ENCODE data around the gene MTMR3. TPM values are rescaled to one million over a fixed set of nuclear protein-coding genes. Genes with fewer than 3 reads are reported as not detected.
A peak's percentile ranks its signal among the peaks of the same experiment; 100 is the strongest.

MTMR3 gene
- total RNA-seq, 1 experiment from 2014 or later, result 26.8 TPM

DNA sequence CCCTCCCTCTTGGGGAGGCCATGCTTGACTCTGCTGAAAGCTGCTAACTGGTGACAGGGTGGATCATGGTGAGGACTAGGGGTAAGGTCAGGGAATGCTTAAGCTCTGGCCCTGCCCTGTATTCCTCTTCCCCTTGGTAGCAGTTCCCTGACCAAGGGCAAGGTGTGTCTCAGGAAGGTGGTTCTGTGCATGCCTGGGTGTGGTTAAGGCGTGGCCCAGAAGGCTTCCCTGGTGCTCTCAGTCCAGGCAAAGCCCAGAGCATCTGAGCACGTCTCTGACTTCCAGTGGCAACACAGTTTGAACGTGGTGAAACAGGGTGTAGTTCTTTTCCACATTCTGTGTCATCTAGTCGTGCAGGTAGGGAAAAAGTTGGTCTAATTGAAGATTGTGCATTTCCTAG lies 144.2 kb downstream of the MTMR3 start:
- no peaks in the 10 kb centered on the region for H3K4me1 ChIP-seq (ENCODE audit: control insufficient read depth, insufficient read depth, low read length)
- H3K36me3 ChIP-seq (ENCODE audit: control insufficient read depth, insufficient read depth, low read length), result peaks cover 3% of the 10 kb centered on the region; the same call in 1 of the 2 replicates
- no peak overlapping the region for H3K4me3 ChIP-seq (ENCODE audit: low read depth in 2 of 2, low read length in 2 of 2)
- no TSS peak for BruUV-seq (replicated peaks)
- no peak overlapping the region for H3K27ac ChIP-seq (ENCODE audit: low read length)
- H3K9me3 ChIP-seq (ENCODE audit: control insufficient read depth, insufficient read depth, low read depth, low read length), result no peaks in the 10 kb centered on the region
- no peaks in the 10 kb centered on the region for H3K27me3 ChIP-seq (ENCODE audit: control insufficient read depth, insufficient read depth, low read length)
- in situ Hi-C loops (cut with HindIII; ENCODE audit: low pct_unique_long_range_greater_than_20kb, low sequenced_read_pairs), result no loop called here
- DNase-seq (ENCODE audit: low read depth, low spot score) (no peak), ATAC-seq (no peak)
- ChIA-PET POLR2A (no interaction called here), CTCF (no interaction called here)
- TF ChIP-seq TCF7L2 (IDR thresholded peaks at IDR 0.05; ENCODE audit: low read depth, low read length), result no peak
- TF ChIP-seq SIN3A (IDR thresholded peaks at IDR 0.05; ENCODE audit: borderline replicate concordance, insufficient read depth, low read depth, low read length), result no peak
- TF ChIP-seq, protein P1, sequence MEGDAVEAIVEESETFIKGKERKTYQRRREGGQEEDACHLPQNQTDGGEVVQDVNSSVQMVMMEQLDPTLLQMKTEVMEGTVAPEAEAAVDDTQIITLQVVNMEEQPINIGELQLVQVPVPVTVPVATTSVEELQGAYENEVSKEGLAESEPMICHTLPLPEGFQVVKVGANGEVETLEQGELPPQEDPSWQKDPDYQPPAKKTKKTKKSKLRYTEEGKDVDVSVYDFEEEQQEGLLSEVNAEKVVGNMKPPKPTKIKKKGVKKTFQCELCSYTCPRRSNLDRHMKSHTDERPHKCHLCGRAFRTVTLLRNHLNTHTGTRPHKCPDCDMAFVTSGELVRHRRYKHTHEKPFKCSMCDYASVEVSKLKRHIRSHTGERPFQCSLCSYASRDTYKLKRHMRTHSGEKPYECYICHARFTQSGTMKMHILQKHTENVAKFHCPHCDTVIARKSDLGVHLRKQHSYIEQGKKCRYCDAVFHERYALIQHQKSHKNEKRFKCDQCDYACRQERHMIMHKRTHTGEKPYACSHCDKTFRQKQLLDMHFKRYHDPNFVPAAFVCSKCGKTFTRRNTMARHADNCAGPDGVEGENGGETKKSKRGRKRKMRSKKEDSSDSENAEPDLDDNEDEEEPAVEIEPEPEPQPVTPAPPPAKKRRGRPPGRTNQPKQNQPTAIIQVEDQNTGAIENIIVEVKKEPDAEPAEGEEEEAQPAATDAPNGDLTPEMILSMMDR (IDR thresholded peaks at IDR 0.05), result no peak
- no peak for TF ChIP-seq POLR2AphosphoS5 (IDR thresholded peaks at IDR 0.05; ENCODE audit: low read depth, low read length)
- TF ChIP-seq, protein P2, sequence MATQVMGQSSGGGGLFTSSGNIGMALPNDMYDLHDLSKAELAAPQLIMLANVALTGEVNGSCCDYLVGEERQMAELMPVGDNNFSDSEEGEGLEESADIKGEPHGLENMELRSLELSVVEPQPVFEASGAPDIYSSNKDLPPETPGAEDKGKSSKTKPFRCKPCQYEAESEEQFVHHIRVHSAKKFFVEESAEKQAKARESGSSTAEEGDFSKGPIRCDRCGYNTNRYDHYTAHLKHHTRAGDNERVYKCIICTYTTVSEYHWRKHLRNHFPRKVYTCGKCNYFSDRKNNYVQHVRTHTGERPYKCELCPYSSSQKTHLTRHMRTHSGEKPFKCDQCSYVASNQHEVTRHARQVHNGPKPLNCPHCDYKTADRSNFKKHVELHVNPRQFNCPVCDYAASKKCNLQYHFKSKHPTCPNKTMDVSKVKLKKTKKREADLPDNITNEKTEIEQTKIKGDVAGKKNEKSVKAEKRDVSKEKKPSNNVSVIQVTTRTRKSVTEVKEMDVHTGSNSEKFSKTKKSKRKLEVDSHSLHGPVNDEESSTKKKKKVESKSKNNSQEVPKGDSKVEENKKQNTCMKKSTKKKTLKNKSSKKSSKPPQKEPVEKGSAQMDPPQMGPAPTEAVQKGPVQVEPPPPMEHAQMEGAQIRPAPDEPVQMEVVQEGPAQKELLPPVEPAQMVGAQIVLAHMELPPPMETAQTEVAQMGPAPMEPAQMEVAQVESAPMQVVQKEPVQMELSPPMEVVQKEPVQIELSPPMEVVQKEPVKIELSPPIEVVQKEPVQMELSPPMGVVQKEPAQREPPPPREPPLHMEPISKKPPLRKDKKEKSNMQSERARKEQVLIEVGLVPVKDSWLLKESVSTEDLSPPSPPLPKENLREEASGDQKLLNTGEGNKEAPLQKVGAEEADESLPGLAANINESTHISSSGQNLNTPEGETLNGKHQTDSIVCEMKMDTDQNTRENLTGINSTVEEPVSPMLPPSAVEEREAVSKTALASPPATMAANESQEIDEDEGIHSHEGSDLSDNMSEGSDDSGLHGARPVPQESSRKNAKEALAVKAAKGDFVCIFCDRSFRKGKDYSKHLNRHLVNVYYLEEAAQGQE (IDR thresholded peaks at IDR 0.05; ENCODE audit: insufficient read depth in 1 of 2, low read depth in 2 of 2, low read length in 1 of 2), result no peak
- intact Hi-C loops (cut with micrococcal nuclease; ENCODE audit: unreplicated experiment), result no loop called here

DNA sequence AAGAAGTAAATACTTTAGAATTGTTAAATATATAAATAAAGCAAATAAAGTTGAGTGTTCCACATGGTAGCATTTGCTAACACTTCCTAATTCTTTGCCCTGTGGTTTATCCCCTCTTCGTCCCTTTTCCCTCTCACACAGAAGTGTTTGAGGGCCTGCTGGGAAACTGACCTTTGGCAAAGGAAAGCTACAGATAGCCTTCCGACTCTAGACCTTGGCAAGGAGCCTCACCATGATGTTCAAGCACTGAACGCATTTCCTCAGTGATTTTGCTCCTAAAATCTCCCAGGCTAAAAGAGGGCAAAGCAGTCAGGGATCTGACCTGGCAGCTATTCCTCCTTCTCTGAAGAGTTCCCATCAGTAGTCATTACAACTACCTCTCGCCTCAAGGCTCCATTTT lies 144.8 kb downstream of the MTMR3 start:
- no peaks in the 10 kb centered on the region for H3K4me1 ChIP-seq (ENCODE audit: control insufficient read depth, insufficient read depth, low read length)
- POLR2A ChIA-PET, result interaction anchor here (0.6 kb wide), 1 partner anchor 19 kb away, joined by 4 read pairs; no protein-coding TSS in a partner anchor
- H3K27me3 ChIP-seq (ENCODE audit: control insufficient read depth, insufficient read depth, low read length), result no peaks in the 10 kb centered on the region
- no peak overlapping the region for H3K27ac ChIP-seq (ENCODE audit: low read length)
- no peaks in the 10 kb centered on the region for H3K9me3 ChIP-seq (ENCODE audit: control insufficient read depth, insufficient read depth, low read depth, low read length)
- H3K4me3 ChIP-seq (ENCODE audit: low read depth in 2 of 2, low read length in 2 of 2), result no peak overlapping the region
- CTCF ChIA-PET, result interaction anchor here (0.6 kb wide), 1 partner anchor 286 kb away, joined by 3 read pairs; no protein-coding TSS in a partner anchor
- ATAC-seq, result no peak
- H3K36me3 ChIP-seq (ENCODE audit: control insufficient read depth, insufficient read depth, low read length), result peaks cover 3% of the 10 kb centered on the region; the same call in 1 of the 2 replicates
- TF ChIP-seq, protein P1 (IDR thresholded peaks at IDR 0.05), result no peak
- DNase-seq (ENCODE audit: low read depth, low spot score), result no peak
- in situ Hi-C loops (cut with HindIII; ENCODE audit: low pct_unique_long_range_greater_than_20kb, low sequenced_read_pairs) (no loop called here), intact Hi-C loops (cut with micrococcal nuclease; ENCODE audit: unreplicated experiment) (no loop called here)
- TSS peak; percentile 42 for BruUV-seq (replicated peaks)

All from Panc1 (cell line).